Stimulated activated memory B cell treated with anti-CD40 and anti-IgM and Interleukin-4, amounts not matched to agents 10 μg/mL and 1 μg/mL and 100 μg/mL, for 72 hours (primary cell): ENCODE data around the gene SPDL1.
"Not testable (repeated sequence)": the region's sequence is repeated elsewhere in the genome, so short reads cannot be mapped to it uniquely, and the experiment has no call there.

ENCODE experiments used
- ATAC-seq: fragments of 150-1000 bp; cut with Tn5 transposase; 2 replicates; pipeline ENCODE4 v1.10.0; 2021
- H3K27ac Mint-ChIP-seq: one replicate; pipeline ENCODE4 v1.8.0; 2022; ENCODE audit warnings: mild to moderate bottlenecking, mixed read lengths
- H3K27me3 Mint-ChIP-seq: one replicate; pipeline ENCODE4 v1.8.0; 2022; ENCODE audit warnings: mixed read lengths
- H3K36me3 Mint-ChIP-seq: one replicate; pipeline ENCODE4 v1.8.0; 2022; ENCODE audit warnings: mixed read lengths
- H3K4me1 Mint-ChIP-seq: one replicate; pipeline ENCODE4 v1.8.0; 2022; ENCODE audit warnings: mixed read lengths
- H3K4me3 Mint-ChIP-seq: one replicate; pipeline ENCODE4 v1.8.0; 2022; ENCODE audit warnings: mild to moderate bottlenecking, moderate library complexity, mixed read lengths
- H3K9me3 Mint-ChIP-seq: one replicate; pipeline ENCODE4 v1.8.0; 2022; ENCODE audit warnings: mixed read lengths

SPDL1 gene

GRCh38 chr5:169592937-169593650, 9.5 kb downstream of the SPDL1 start:
- peaks cover 76% of the 10 kb centered on the region for H3K36me3 Mint-ChIP-seq
- ATAC-seq, result no peak
- no peaks in the 10 kb centered on the region for H3K9me3 Mint-ChIP-seq

GRCh38 chr5:169595172-169595820, 11.7 kb downstream of the SPDL1 start:
- H3K27ac Mint-ChIP-seq, result no peak overlapping the region
- ATAC-seq, result no peak
- no peaks in the 10 kb centered on the region for H3K9me3 Mint-ChIP-seq
- H3K4me1 Mint-ChIP-seq, result no peaks in the 10 kb centered on the region
- peaks cover 71% of the 10 kb centered on the region for H3K36me3 Mint-ChIP-seq
- no peaks in the 10 kb centered on the region for H3K27me3 Mint-ChIP-seq
- no peak overlapping the region for H3K4me3 Mint-ChIP-seq

More at GRCh38 chr5:169592937-169593650, 9.5 kb downstream of the SPDL1 start:
- H3K4me1 Mint-ChIP-seq, result no peaks in the 10 kb centered on the region
- H3K4me3 Mint-ChIP-seq, result no peak overlapping the region
- H3K27ac Mint-ChIP-seq, result no peak overlapping the region
- no peaks in the 10 kb centered on the region for H3K27me3 Mint-ChIP-seq

- Mint-ChIP-seq H3K9me3 (no peaks in the 10 kb centered on the region), H3K27me3 (no peaks in the 10 kb centered on the region), H3K4me1 (no peaks in the 10 kb centered on the region), H3K4me3 (no peak overlapping the region), H3K36me3 (peaks cover 70% of the 10 kb centered on the region), H3K27ac (no peak overlapping the region)
- no peak for ATAC-seq
Observed at GRCh38 chr5:169599451-169599850, 15.9 kb downstream of the SPDL1 start.

GRCh38 chr5:169602535-169602934, 19.0 kb downstream of the SPDL1 start:
- Mint-ChIP-seq H3K27ac (no peak overlapping the region), H3K4me1 (no peaks in the 10 kb centered on the region), H3K27me3 (no peaks in the 10 kb centered on the region), H3K9me3 (no peaks in the 10 kb centered on the region), H3K36me3 (peaks cover 52% of the 10 kb centered on the region), H3K4me3 (no peak overlapping the region)
- ATAC-seq, result no peak

GRCh38 chr5:169606279-169606678, 22.7 kb downstream of the SPDL1 start:
- Mint-ChIP-seq H3K4me1 (no peaks in the 10 kb centered on the region), H3K4me3 (no peak overlapping the region), H3K36me3 (peaks cover 21% of the 10 kb centered on the region), H3K27ac (no peak overlapping the region), H3K9me3 (peaks cover 6% of the 10 kb centered on the region), H3K27me3 (no peaks in the 10 kb centered on the region)
- ATAC-seq, result no peak

GRCh38 chr5:169607882-169608281, 24.3 kb downstream of the SPDL1 start:
- no peaks in the 10 kb centered on the region for H3K4me1 Mint-ChIP-seq
- peaks cover 7% of the 10 kb centered on the region for H3K9me3 Mint-ChIP-seq
- no peak overlapping the region for H3K27ac Mint-ChIP-seq
- H3K4me3 Mint-ChIP-seq, result no peak overlapping the region
- peaks cover 13% of the 10 kb centered on the region for H3K27me3 Mint-ChIP-seq
- no peak for ATAC-seq
- peaks cover 8% of the 10 kb centered on the region for H3K36me3 Mint-ChIP-seq

GRCh38 chr5:169609716-169610115, 26.1 kb downstream of the SPDL1 start:
- Mint-ChIP-seq H3K9me3 (peaks cover 9% of the 10 kb centered on the region), H3K27me3 (peaks cover 18% of the 10 kb centered on the region), H3K36me3 (no peaks in the 10 kb centered on the region), H3K4me3 (no peak overlapping the region), H3K4me1 (no peaks in the 10 kb centered on the region), H3K27ac (no peak overlapping the region)
- no peak for ATAC-seq

- no peak overlapping the region for H3K27ac Mint-ChIP-seq
- no peak overlapping the region for H3K4me3 Mint-ChIP-seq
- H3K36me3 Mint-ChIP-seq, result no peaks in the 10 kb centered on the region
- H3K4me1 Mint-ChIP-seq, result no peaks in the 10 kb centered on the region
- peaks cover 18% of the 10 kb centered on the region for H3K27me3 Mint-ChIP-seq
- ATAC-seq, result no peak
- H3K9me3 Mint-ChIP-seq, result peaks cover 9% of the 10 kb centered on the region
Observed at GRCh38 chr5:169610606-169611005, 27.0 kb downstream of the SPDL1 start.

- Mint-ChIP-seq H3K4me3 (no peak overlapping the region), H3K27ac (no peak overlapping the region), H3K36me3 (no peaks in the 10 kb centered on the region), H3K9me3 (peaks cover 8% of the 10 kb centered on the region), H3K27me3 (peaks cover 30% of the 10 kb centered on the region), H3K4me1 (no peaks in the 10 kb centered on the region)
- no peak for ATAC-seq
Observed at GRCh38 chr5:169615561-169615960, 32.0 kb downstream of the SPDL1 start.

GRCh38 chr5:169624307-169624706, 40.7 kb downstream of the SPDL1 start:
- not testable (repeated sequence) for H3K36me3 Mint-ChIP-seq, H3K4me3 Mint-ChIP-seq, H3K9me3 Mint-ChIP-seq, H3K27me3 Mint-ChIP-seq, H3K4me1 Mint-ChIP-seq, H3K27ac Mint-ChIP-seq, ATAC-seq

- Mint-ChIP-seq H3K27ac (no peak overlapping the region), H3K27me3 (no peaks in the 10 kb centered on the region), H3K36me3 (no peaks in the 10 kb centered on the region), H3K4me1 (peaks cover 6% of the 10 kb centered on the region), H3K4me3 (no peak overlapping the region), H3K9me3 (peaks cover 3% of the 10 kb centered on the region)
- ATAC-seq, result no peak
Observed at GRCh38 chr5:169626779-169627178, 43.2 kb downstream of the SPDL1 start.

GRCh38 chr5:169627551-169627950, 44.0 kb downstream of the SPDL1 start:
- H3K27ac Mint-ChIP-seq, result no peak overlapping the region

GRCh38 chr5:169628892-169629291, 45.3 kb downstream of the SPDL1 start:
- H3K27ac Mint-ChIP-seq, result no peak overlapping the region
- H3K9me3 Mint-ChIP-seq, result no peaks in the 10 kb centered on the region
- H3K4me1 Mint-ChIP-seq, result peaks cover 4% of the 10 kb centered on the region
- ATAC-seq, result no peak
- H3K36me3 Mint-ChIP-seq, result no peaks in the 10 kb centered on the region
- no peak overlapping the region for H3K4me3 Mint-ChIP-seq
- H3K27me3 Mint-ChIP-seq, result no peaks in the 10 kb centered on the region

More at GRCh38 chr5:169627551-169627950, 44.0 kb downstream of the SPDL1 start:
- H3K27me3 Mint-ChIP-seq, result no peaks in the 10 kb centered on the region
- H3K36me3 Mint-ChIP-seq, result no peaks in the 10 kb centered on the region
- ATAC-seq, result no peak
- peaks cover 6% of the 10 kb centered on the region for H3K4me1 Mint-ChIP-seq
- no peak overlapping the region for H3K4me3 Mint-ChIP-seq
- H3K9me3 Mint-ChIP-seq, result peaks cover 3% of the 10 kb centered on the region

- ATAC-seq, result no peak
- H3K4me3 Mint-ChIP-seq, result no peak overlapping the region
- H3K4me1 Mint-ChIP-seq, result no peaks in the 10 kb centered on the region
- peaks cover 2% of the 10 kb centered on the region for H3K9me3 Mint-ChIP-seq
- no peaks in the 10 kb centered on the region for H3K27me3 Mint-ChIP-seq
- no peaks in the 10 kb centered on the region for H3K36me3 Mint-ChIP-seq
- H3K27ac Mint-ChIP-seq, result no peak overlapping the region
Observed at GRCh38 chr5:169629847-169630548, 46.4 kb downstream of the SPDL1 start.

- H3K27me3 Mint-ChIP-seq, result no peaks in the 10 kb centered on the region
- no peak overlapping the region for H3K4me3 Mint-ChIP-seq
- H3K36me3 Mint-ChIP-seq, result no peaks in the 10 kb centered on the region
- H3K27ac Mint-ChIP-seq, result no peak overlapping the region
- no peak for ATAC-seq
- H3K9me3 Mint-ChIP-seq, result peaks cover 2% of the 10 kb centered on the region
- no peaks in the 10 kb centered on the region for H3K4me1 Mint-ChIP-seq
Observed at GRCh38 chr5:169631360-169631759, 47.8 kb downstream of the SPDL1 start.

GRCh38 chr5:169632946-169633345, 49.4 kb downstream of the SPDL1 start:
- Mint-ChIP-seq H3K27ac (no peak overlapping the region), H3K36me3 (peaks cover under 1% of the 10 kb centered on the region)

More at GRCh38 chr5:169632946-169633345, 49.4 kb downstream of the SPDL1 start:
- peaks cover 9% of the 10 kb centered on the region for H3K4me1 Mint-ChIP-seq
- peaks cover 2% of the 10 kb centered on the region for H3K9me3 Mint-ChIP-seq
- no peak overlapping the region for H3K4me3 Mint-ChIP-seq
- H3K27me3 Mint-ChIP-seq, result no peaks in the 10 kb centered on the region
- no peak for ATAC-seq
